Raji (cell line): Measurements from ENCODE around the gene ENO2.
A peak's percentile ranks its signal among the peaks of the same experiment; 100 is the strongest.

Source experiments
- POLR2A ChIP-seq: IDR thresholded peaks from 2 replicates; pipeline ENCODE4 v1.6.1; 2011; ENCODE audit warnings: low read depth, low read length, control low read depth; ENCODE audit not compliant: insufficient read depth

Gene ENO2

DNA sequence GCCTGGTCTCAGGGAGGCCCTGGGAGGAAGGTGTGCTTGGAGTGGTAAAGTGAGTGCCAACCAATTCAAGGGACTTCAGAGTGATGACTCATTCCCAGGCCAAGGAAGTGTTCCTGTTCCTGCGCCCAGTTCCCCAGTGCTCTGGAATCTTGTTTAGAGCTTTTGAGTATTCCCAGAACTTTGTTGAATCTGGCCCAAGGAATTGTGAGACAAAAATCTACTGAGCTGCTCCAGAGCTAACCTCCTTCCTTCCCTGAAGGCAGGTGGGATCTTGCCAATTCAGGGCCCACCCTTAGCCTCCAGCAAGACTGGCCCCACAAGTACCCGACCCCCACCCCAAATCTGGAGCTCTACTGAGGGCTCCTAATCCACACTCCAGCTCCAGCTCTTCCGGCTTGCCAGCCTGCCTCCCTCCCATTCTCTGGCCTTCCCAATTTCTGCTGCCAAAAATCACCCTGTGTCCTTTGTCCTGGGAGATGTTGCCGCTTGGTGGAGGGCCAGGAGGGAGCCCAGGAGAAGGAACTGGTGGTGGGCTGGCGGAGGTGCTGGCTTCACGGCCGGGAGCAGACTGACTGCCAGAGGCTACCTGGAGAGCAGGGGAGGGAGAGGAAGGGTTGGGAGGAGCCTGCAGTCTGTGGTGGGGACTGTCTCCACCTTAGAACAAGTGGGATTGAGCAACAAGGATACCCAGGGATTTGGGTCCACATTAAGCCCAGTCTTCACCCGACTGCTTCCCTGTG, 11.3 kb downstream of the ENO2 start:
- TF ChIP-seq POLR2A: no peak

DNA sequence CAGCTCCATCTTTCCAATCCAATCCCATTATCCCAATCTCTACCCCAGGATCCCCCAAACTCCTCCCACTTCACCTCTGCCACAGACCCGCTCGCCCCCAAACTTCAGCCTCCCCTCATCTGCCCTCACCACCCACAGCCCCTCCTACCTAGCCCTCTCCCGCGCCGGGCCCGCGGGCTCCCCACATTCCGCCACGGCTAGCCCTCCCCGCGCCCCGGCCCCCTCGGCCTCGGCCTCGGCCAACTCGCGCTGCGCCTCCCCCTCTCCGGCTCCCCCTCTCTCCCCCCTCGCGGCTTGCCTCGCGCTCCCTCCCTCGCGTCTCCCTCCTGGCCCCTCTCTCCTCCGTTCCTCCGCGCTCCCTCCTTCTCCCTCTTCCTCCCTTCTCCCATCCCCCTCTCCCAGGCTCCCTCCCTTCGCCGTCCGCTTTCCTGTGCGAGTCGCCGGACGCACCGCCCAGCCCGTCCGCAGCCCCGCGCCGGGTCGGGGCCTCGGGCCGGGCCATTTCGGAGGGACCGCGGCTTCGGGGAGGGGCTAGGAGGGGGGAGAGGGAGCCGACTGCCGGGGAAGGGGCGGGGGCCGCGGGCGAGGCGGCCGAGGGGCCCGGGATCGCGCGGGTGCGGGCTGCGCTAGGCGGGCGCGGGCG, 13.1 kb downstream of the ENO2 start, which contains the start of gene ATN1:
ATN1 (plus strand) TSS at position 581 of the 643 bp plus-strand sequence. CDS start 6,043 bp downstream, outside the sequence.
- TF ChIP-seq POLR2A: peak; percentile 47; the same call in 1 of the 2 replicates

DNA sequence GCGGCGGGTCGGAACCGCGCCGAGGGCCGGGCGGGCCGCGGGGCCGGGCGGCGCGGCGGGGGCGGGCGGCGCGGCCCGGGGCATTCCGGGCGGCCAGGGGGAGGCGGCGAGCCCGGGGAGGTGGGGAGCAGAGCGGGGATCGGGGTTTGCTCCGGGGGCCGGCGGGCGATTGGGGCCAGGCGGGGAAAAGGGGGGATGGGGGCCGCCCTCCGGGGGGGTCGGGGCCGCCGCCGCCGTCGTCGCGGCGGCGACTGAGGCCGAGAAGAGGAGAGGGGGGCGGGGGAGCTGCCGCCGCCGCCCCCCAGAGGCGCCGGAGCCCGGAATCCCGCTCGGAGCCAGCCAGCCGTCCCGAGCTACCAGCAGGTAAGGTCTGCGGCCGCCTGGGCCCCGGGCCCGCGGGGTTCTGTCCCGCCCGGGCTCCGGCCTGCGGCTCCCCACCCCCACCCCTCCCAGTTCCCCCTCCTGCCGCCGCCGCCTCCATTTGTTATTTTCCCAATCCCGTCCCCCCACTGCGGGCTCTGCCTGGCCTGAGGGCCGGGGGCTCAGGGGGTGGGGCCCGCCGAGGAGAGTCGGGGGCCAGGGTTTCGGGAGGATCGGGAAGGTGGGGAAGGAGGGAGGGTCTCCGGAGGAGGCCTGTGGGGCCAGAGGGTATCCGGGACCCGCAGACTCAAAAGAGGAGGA, 13.8 kb downstream of the ENO2 start:
- no peak for TF ChIP-seq POLR2A

DNA sequence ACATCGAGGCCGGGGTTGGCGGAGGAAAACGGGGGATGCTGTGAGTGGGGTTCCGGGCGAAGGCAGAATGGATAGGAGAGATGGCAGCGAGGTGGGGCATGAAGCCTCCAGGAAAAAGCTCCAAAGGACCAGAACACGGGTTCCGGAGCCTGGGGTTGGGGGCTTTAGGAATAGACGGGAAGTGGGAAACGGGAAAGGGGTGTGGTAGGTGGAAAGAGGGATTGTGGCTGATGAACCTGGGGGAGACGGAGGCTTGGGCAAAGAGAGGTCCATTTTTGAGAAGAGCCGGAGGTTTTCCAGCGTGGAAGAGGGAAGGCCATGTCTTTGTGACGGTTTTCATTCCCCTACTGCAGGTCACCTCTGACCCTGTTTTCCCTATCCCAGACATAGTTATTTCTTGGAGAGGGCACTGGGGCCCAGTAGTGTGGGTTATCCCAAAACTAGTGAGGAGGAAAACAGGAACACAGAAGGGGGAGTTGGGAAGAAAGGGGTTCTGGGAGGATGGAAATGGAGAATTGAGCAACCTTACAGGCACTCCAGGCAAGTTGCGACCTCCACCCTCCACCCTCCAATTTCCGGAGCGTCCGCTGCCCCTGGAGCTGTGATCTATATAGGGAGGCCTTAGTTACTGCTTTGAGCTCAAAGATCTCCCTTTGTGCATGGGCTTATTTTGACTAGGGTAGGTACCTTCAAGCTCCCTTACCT, 14.5 kb downstream of the ENO2 start:
- no peak for TF ChIP-seq POLR2A

DNA sequence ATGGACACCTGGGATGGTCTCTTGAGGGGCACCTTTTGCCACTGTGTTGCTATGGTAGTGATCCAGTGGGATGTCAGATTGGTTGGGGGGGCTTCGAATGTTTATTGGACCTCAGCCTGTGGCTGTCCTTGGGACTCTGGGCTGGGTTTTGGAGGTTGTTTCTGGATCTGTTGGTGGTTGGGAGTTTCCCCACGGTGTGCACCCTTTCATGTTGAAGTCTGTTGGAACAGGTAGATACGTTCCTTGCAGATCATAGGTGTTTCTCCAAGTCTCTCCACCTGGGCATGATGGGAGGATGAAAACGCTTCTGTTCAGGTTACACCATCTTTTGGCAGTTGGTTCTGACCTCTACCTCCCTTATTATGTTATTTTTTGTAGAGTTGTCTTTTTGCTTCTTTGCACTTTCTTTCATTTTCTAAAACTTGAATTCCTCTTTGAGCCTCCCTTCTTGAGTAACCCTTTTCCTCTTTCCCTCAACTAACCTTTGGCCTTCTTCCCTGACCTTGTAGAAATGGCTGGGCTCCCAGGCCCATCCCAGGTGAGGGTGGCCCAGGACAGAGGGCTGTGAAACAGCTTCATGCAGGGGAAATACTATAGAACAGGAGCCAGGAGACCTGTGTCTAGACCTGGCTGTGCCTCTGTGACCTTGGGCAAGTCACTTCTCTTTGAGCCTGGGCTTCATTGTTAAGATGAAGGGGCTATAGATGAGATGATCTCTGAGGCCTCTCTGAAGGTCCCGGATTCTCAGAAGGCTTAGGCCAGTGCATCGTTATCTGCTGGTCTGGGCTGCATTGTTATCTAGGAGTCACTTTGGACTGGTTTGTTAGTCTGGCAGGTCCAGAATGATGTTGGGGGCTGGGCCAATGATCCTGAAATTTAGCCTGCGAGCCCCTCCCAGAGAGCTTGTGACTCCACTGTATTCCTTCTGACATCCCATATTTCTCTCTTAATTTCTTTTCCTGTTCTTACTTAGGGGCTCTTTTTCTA, 15.4 kb downstream of the ENO2 start:
- TF ChIP-seq POLR2A: no peak

DNA sequence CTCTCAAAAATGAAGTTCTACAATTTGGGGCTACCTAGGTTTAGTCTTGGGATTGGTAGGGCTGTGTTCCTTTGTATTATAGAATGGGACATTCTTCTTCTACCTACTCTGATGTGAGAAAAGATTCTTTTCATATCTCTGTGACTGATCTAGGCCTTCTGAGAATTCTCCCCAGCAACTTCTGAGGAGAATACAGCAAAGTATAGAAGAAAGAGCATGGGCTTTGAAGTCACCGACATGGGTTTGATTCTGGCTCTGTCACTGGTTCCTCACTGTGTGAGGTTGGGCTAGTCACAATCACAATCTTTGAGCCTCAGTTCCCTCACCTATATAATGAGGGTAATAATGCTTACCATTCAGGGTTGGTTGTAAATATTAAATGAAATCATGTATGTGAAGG, 18.4 kb downstream of the ENO2 start:
- no peak for TF ChIP-seq POLR2A

DNA sequence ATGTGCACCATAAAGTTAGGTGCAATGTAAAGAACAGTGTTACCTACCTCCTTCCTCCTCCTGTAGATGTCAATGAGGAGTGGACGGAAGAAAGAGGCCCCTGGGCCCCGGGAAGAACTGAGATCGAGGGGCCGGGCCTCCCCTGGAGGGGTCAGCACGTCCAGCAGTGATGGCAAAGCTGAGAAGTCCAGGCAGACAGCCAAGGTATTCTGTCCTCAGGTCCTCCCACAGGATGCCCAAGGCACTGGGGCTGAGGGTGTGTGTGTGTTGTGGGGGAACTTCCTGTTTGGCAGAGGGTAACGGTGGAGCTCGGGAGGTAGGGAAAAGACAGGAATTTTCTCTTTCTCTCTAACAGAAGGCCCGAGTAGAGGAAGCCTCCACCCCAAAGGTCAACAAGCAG, 19.7 kb downstream of the ENO2 start:
- TF ChIP-seq POLR2A: peak; percentile 28; the same call in 1 of the 2 replicates

DNA sequence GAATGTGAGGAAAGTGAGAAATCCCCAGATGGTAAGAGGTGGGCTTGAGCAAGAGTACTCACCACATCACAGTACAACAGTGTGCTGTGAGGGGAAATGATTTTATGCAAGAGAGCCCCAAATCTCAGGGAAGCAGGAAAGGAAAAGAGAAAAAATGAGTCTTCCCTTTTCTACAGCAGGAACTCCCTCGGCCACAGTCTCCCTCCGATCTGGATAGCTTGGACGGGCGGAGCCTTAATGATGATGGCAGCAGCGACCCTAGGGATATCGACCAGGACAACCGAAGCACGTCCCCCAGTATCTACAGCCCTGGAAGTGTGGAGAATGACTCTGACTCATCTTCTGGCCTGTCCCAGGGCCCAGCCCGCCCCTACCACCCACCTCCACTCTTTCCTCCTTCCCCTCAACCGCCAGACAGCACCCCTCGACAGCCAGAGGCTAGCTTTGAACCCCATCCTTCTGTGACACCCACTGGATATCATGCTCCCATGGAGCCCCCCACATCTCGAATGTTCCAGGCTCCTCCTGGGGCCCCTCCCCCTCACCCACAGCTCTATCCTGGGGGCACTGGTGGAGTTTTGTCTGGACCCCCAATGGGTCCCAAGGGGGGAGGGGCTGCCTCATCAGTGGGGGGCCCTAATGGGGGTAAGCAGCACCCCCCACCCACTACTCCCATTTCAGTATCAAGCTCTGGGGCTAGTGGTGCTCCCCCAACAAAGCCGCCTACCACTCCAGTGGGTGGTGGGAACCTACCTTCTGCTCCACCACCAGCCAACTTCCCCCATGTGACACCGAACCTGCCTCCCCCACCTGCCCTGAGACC, 21.2 kb downstream of the ENO2 start:
- TF ChIP-seq POLR2A: no peak

DNA sequence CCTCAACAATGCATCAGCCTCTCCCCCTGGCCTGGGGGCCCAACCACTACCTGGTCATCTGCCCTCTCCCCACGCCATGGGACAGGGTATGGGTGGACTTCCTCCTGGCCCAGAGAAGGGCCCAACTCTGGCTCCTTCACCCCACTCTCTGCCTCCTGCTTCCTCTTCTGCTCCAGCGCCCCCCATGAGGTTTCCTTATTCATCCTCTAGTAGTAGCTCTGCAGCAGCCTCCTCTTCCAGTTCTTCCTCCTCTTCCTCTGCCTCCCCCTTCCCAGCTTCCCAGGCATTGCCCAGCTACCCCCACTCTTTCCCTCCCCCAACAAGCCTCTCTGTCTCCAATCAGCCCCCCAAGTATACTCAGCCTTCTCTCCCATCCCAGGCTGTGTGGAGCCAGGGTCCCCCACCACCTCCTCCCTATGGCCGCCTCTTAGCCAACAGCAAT, 21.8 kb downstream of the ENO2 start:
- no peak for TF ChIP-seq POLR2A

DNA sequence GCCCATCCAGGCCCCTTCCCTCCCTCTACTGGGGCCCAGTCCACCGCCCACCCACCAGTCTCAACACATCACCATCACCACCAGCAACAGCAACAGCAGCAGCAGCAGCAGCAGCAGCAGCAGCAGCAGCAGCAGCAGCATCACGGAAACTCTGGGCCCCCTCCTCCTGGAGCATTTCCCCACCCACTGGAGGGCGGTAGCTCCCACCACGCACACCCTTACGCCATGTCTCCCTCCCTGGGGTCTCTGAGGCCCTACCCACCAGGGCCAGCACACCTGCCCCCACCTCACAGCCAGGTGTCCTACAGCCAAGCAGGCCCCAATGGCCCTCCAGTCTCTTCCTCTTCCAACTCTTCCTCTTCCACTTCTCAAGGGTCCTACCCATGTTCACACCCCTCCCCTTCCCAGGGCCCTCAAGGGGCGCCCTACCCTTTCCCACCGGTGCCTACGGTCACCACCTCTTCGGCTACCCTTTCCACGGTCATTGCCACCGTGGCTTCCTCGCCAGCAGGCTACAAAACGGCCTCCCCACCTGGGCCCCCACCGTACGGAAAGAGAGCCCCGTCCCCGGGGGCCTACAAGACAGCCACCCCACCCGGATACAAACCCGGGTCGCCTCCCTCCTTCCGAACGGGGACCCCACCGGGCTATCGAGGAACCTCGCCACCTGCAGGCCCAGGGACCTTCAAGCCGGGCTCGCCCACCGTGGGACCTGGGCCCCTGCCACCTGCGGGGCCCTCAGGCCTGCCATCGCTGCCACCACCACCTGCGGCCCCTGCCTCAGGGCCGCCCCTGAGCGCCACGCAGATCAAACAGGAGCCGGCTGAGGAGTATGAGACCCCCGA, 22.5 kb downstream of the ENO2 start:
- TF ChIP-seq POLR2A: peak; percentile 56

DNA sequence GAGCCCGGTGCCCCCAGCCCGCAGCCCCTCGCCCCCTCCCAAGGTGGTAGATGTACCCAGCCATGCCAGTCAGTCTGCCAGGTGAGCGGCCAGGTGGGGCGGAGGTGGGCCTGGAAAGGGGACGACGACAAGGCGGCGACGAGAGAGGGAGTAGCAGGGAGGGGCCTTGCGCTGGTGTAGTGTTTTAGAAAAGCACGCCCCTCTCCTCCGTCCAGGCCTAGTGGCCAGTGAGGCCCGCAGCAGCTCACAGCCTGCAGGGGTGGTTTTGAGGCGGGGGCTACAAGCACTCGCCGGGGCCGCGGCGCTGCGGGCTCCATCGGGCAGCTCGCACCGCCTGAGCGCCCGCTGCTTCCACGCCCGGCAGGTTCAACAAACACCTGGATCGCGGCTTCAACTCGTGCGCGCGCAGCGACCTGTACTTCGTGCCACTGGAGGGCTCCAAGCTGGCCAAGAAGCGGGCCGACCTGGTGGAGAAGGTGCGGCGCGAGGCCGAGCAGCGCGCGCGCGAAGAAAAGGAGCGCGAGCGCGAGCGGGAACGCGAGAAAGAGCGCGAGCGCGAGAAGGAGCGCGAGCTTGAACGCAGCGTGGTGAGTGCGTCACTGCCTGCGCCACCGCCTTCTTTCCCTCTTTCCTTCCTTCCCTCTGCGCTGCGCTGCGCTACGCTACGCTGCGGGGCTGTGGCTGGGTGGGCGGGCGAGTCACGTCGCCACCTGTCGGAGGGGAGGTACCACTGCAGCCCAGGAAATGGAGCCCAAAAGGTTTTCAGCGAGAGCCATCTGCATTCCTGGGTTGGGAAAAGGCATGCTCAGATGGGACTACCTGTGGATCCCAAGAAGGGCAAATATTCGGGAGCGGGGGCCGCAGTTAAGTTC, 23.3 kb downstream of the ENO2 start:
- peak; percentile 94 for TF ChIP-seq POLR2A
